Cardiac fibroblast (primary cell): ENCODE data around the gene IFI27L2.

Source experiments
- DNase-seq, 2 donors: peaks; one replicate each; pipeline versions ENCODE4 v3.0.0 to v3.0.0-alpha.2; 2010; ENCODE audit warnings: low read depth in 2 of 2
- H3K4me3 ChIP-seq, 2 donors: replicated peaks in 1 of 2; 1 replicate in 1 of 2; 2 replicates in 1 of 2; pipeline ENCODE4 v1.5.1; 2011; ENCODE audit warnings: low read depth in 2 of 2, low read length in 2 of 2, mild to moderate bottlenecking in 2 of 2, moderate library complexity in 1 of 2
- TF ChIP-seq, protein P1 (sequence below): IDR thresholded peaks from one replicate; pipeline ENCODE4 v1.5.1; 2011; ENCODE audit warnings: low read depth, mild to moderate bottlenecking, low read length, inconsistent platforms

The IFI27L2 gene

DNA sequence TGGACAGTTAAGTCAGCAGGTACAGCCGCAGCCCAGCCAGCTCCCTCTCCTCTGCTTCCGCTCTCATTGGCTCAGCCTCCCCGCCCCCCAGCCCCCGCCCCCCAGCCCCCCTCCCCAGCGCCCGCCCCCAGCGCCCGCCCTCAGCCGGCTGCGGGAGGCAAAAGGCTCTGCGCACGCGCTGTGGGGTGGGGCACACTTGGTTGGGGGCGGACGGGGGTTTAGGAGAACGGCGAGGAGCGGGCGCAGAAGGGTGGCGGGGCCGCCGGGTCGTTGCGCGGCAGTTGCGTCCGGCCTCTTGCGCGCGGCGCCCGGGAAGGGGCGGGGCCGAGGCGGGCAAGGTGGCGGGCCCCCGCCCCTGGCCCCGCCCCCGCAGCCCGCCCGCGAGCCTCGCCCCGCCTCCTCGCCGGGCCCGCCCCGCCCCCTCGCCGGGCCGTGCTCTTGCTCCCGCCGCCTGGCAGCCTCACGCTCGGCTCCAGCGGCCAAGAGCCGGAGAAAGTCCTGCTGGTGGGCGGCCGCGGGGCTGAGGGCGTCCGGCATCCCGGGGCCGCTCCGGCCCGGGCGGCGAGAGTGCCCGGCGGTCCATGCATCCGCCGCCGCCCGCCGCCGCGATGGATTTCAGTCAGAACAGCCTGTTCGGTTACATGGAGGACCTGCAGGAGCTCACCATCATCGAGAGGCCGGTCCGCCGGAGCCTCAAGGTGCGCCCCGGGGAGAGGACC lies 44.6 kb upstream of the IFI27L2 start, which contains the start of gene PPP4R4:
PPP4R4 (plus strand) TSS at position 438 of the 719 bp plus-strand sequence; CDS start at position 582, 144 bp downstream.
- TF ChIP-seq, protein P1, sequence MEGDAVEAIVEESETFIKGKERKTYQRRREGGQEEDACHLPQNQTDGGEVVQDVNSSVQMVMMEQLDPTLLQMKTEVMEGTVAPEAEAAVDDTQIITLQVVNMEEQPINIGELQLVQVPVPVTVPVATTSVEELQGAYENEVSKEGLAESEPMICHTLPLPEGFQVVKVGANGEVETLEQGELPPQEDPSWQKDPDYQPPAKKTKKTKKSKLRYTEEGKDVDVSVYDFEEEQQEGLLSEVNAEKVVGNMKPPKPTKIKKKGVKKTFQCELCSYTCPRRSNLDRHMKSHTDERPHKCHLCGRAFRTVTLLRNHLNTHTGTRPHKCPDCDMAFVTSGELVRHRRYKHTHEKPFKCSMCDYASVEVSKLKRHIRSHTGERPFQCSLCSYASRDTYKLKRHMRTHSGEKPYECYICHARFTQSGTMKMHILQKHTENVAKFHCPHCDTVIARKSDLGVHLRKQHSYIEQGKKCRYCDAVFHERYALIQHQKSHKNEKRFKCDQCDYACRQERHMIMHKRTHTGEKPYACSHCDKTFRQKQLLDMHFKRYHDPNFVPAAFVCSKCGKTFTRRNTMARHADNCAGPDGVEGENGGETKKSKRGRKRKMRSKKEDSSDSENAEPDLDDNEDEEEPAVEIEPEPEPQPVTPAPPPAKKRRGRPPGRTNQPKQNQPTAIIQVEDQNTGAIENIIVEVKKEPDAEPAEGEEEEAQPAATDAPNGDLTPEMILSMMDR, result no peak
- H3K4me3 ChIP-seq, result peak within 1 kb of the TSS; percentile 47 to 55
- peak; percentile 45 to 86 for DNase-seq

DNA sequence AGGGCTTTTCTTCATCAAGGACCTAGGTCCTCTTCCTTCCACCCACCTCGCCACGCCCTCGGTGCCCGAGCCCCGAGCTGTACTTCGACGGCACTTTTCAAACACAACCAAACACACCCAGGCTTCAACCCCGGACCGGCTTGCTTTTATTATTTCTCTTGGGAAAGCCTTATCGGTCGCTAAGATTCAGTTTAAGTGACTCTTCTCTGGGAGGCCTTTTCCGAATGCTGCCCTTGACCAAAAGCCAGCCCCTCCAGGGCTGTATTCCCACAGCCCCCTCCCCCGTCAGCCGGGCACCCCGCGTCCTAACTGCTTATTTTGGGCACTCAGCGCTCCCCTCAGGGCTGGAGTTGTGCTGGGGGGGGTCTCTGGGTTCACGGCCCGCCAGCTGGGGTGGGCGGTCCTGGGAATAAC lies 44.1 kb upstream of the IFI27L2 start:
- H3K4me3 ChIP-seq, result peak overlapping the region; percentile 47 to 55
- TF ChIP-seq, protein P1, result no peak
- DNase-seq, result no peak

DNA sequence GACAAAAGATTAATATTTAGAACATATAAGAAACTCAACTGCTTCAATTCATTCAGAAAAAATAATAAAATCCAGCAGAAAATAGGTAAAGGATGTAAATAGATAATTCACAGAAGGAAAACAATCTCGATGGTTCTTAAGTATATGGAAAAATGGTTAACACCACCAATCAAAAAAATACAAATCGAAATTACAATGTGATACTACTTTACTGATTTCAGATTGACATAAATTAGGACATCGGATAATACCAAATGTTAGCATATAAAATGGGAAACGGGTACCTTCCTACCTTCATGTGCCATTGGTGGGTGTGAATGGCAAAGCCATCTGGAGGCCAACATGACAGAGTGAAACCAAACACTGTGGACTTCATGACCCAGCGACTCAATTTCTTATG lies 43.1 kb upstream of the IFI27L2 start:
- TF ChIP-seq, protein P1, result no peak
- DNase-seq, result no peak
- no peak overlapping the region for H3K4me3 ChIP-seq

DNA sequence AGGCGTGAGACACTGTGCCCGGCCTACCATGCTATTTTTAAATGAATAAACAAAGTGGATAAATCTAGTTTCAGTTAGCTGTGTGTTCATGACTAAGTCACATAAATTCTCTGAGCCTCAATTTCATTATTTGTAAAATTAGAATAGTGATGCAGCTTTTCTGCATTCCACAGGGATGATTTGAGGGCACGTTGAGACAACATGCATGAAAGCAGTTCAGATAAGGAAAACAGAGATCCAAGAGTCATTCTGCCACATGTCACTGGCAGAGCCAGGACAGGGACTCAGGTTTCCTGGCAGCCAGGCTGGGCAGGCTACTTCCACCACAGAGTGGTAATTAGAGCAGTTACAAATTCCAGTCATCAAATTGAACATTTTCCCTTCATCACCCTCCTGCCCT lies 41.8 kb upstream of the IFI27L2 start:
- no peak overlapping the region for H3K4me3 ChIP-seq
- peak in 1 of 2 donors; percentile 22 for DNase-seq
- TF ChIP-seq, protein P1, result no peak

DNA sequence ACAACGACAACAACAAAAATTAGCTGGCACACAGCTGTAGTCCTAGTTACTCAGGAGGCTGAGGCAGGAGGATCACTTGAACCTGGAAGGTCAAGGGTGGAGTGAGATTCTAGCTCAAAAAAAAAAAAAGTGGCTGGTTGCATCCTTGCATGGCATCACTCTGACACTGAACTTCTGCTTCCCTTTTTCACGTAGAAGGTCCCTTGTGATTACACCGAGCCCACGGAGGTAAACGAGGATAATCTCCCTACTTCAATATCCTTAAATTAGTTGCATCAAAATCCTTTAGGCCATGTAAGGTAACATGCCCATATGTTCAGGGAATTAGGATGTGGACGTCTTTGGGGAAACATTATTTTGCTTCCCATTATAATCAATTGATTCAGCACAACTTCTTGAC lies 40.7 kb upstream of the IFI27L2 start:
- DNase-seq, result no peak
- TF ChIP-seq, protein P1, result no peak
- no peak overlapping the region for H3K4me3 ChIP-seq

DNA sequence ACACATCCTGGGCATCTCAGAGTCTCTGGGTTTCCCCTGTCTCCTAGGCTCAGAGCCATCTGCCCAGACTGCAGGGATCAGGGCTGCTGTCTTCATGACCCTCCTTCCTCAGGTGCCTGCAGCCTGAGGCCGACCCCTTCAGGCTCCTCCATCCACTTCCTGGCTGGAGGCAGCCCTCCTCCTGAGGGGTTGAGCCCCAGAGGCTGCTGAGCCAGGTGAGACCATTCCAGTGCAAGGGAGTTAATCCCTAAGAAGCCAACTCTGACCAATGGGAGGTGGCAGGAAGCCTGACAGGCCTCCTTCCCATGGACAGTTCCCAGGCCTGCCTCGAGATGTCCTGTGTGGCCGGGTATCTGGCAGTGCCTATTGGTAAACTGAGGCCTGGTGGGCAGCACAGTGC lies 36.3 kb upstream of the IFI27L2 start:
- TF ChIP-seq, protein P1, result no peak
- no peak overlapping the region for H3K4me3 ChIP-seq
- no peak for DNase-seq
